Stimulated activated CD8-positive, alpha-beta memory T cell treated with anti-CD3 and anti-CD28 coated beads, Interleukin-7, amount 100 ng/mL, for 48 hours (primary cell): Measurements from ENCODE around the gene FARP1.
"Not testable (repeated sequence)": the region's sequence is repeated elsewhere in the genome, so short reads cannot be mapped to it uniquely, and the experiment has no call there.

Experiments
- DNase-seq, 2 donors: peaks; one replicate each; pipeline ENCODE4 v3.0.0-alpha.2; 2020; ENCODE audit warnings: low read depth in 1 of 2; ENCODE audit errors: extremely low read depth in 1 of 2

Gene FARP1

DNA sequence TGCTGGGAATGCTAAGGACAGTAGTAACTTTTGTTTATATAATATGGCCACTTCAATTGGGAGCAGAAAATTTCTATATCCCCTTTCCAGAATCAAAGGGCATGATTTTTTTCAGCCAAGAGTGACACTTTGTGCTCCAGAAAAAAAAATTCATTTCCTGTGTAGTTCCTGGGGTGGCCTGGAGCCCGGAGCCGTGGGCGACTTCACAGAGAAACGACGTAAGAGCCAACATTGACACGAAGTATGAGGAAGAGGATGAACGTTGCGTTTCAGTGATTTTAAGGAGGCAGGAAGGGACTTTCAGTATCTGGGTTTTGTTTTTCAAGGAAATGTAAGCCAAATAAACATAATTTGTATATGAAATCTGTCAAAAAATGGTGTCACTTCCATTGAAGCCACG lies 246.4 kb downstream of the FARP1 start:
- DNase-seq = no peak

DNA sequence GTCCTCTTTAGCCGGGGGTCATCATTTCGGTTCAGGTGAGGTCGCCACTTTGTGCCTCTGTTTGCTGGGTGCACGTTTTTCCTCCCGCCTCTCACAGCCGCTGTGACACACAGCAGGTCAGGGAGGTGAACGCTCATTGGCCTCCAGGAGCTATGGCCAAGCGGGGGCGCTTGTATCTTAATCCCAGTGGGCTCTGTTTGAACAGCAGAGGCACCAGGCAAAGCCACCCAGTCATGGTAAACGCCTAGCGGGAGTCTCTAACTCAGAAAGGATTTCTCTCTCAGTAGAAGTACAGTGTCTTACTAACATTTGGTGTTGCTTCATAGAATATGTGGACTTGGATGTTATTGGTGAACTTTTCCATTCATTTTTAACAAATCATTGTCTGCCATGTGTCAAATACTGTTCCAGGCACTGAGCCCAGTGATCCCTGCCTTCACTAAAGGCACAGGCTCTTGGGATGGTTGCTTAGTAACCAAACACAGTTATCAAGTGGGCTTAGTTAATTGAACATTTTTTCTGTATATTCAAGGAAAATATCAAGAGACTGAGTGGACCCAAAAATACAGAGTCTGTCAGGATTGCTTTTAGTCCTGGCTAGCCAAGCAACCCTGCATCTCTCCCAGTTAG lies 247.3 kb downstream of the FARP1 start:
- no peak for DNase-seq

- no peak for DNase-seq
Measured at GRCh38 chr13:98393873-98394272, 251.0 kb downstream of the FARP1 start.

GRCh38 chr13:98394820-98395510 lies 252.1 kb downstream of the FARP1 start:
- no peak for DNase-seq

GRCh38 chr13:98396071-98396710 lies 253.3 kb downstream of the FARP1 start:
- no peak for DNase-seq

GRCh38 chr13:98397221-98397620 lies 254.3 kb downstream of the FARP1 start:
- DNase-seq = no peak

DNA sequence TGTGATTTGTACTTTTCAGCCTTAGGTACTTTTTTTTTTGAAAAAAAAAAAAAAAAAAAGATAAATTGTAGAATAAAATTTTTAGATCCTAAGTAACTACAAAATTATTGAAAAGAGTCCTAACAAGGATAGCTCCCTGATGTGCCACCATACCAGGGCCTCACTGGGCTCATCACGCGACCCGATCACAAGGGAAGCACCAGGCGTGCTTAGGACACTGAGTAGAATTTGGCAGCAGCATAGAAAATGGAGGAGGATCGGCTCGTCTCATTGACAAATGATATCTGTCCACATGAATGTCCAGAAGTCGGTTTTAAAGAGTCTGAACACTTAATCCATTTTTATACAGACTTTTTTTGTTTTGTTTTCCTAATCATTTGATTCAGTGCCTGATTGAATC lies 255.0 kb downstream of the FARP1 start:
- no peak for DNase-seq

DNA sequence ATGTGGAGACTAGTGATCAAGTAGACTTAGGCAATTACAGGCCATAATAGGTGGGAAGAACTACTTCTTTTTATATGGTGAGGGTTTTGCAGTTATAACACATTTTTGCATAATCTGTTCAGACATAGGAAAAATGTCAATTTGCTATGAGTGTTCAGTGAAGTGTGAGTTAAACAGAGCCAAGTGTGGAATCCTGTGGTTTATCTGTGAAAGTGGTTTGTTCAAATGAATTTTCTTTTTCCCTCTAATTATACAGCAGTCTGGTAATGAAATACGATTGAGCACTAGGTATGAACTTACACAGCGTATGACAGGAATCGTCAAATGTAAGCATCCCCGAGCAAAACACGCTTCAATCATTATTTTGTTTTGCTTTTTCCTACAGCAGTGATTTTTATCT lies 255.7 kb downstream of the FARP1 start:
- no peak for DNase-seq

GRCh38 chr13:98399756-98400155 lies 256.9 kb downstream of the FARP1 start:
- DNase-seq = no peak

GRCh38 chr13:98401934-98402333 lies 259.0 kb downstream of the FARP1 start:
- no peak for DNase-seq

DNA sequence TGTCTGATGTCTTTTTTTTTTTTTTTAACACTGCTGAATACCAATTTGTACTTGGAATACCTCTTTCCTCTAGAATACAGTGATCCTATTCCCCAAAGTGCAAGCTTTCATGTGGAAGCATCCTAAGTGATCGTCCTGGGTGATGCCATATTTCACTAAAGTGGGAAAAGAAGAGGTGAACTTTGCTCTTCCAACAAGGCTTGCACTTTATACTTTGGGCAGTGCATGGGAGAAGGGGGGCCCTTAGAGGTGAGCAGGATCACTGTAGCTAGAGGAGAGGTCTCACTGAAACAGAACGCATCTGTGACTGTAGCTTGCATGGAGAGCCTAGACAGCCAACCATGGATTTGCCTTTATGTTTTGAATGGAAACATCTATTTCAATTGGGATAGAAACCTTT lies 260.2 kb downstream of the FARP1 start:
- no peak for DNase-seq

DNA sequence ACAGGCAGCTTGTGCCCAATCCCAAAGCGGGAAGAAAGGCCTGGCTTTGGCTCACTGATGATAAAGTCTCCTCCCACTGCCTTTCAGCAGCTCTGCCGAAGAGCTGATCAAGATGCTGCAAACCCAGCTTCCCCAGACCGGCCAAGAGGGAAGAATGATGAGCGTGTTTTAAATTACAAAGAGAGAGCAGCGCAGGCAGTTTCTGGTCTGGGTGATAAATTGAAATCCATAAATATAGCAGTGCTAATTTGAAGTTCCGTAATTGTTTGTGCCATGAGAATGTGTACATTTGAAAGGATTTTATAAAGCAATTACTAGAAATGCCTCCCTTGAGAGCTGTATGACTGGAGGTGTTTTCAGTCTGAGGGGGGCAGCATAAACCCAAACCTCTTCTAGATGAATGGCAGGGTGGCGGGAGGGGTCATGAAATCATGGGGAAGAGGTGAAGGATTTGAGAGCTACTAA lies 262.2 kb downstream of the FARP1 start:
- no peak for DNase-seq

- no peak for DNase-seq
Measured at GRCh38 chr13:98405690-98406344, 262.9 kb downstream of the FARP1 start.

GRCh38 chr13:98406427-98406826 lies 263.5 kb downstream of the FARP1 start:
- no peak for DNase-seq

DNA sequence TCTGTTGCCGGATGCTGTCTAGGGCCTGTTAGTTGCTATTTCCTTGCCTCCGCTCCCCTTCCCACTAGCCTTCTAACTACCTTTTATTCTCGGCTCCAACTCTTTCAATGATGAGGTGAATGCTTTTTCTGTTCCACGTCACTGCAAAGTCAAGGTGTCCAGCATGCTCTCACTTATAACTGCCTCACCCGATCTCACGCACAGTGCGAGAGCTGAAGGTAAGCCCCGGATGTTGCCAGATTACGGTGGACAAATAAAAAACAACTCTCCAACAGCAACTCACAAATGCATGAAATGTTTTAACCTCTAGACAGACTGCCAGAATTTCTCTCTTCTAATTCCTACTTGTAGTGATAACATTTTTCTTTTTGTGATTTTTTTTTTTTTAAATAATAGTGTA lies 264.1 kb downstream of the FARP1 start:
- DNase-seq = no peak

DNA sequence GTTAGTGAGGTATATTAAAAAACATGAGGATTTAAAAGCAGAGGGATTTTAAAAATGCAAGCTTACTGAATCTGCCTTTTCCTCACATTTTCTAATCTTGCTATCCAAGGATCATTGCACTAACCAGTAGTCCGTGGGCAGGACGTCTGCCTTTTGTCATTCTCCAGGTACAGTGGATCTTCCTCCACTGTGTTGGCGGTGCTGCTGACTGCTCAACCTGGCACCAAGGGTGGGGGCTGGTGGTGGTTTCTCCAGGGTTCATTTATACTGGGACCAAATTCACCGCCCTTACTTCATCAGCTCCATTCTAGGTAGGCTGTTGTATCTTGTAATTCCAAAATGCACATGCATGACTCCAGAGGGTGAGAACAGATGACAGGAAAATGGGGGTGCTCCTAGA lies 264.7 kb downstream of the FARP1 start:
- no peak for DNase-seq

- no peak for DNase-seq
Measured at GRCh38 chr13:98409281-98409680, 266.4 kb downstream of the FARP1 start.

DNA sequence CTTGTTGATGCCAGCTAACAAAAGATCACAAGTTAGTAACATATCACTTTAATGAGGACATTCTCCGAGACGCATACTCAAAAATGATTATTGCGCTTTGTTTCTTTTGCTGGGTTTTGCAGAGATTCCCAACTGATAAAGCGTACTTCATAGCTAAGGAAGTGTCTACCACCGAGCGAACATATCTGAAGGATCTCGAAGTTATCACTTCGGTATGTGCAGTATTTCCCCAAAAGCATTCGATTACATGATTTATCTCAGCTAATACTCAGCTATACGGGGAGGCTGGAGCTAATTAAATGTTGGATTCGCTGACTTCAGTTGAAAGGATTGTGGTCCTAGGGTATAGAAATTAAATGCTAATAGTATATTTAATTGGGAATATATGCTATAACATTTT lies 267.7 kb downstream of the FARP1 start:
- no peak for DNase-seq

DNA sequence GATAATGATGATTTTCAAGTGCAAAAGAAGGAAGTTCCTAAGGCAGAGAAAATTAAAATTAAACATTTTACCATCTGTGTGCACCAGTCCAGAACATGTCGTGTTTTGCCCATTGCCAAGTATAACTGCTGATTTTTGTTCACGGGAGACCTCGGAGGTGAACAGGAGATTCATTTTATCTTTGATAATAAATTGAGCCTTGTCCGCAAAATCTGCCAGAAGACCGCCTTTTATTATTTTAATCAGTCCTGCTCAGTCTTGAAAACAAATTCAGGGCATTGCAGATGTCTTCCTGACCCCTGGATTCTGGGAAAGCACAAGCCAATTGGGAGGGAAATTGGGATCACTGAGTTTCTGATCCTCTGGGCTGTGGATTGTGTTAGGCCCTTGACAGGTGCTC lies 268.1 kb downstream of the FARP1 start:
- no peak for DNase-seq

DNA sequence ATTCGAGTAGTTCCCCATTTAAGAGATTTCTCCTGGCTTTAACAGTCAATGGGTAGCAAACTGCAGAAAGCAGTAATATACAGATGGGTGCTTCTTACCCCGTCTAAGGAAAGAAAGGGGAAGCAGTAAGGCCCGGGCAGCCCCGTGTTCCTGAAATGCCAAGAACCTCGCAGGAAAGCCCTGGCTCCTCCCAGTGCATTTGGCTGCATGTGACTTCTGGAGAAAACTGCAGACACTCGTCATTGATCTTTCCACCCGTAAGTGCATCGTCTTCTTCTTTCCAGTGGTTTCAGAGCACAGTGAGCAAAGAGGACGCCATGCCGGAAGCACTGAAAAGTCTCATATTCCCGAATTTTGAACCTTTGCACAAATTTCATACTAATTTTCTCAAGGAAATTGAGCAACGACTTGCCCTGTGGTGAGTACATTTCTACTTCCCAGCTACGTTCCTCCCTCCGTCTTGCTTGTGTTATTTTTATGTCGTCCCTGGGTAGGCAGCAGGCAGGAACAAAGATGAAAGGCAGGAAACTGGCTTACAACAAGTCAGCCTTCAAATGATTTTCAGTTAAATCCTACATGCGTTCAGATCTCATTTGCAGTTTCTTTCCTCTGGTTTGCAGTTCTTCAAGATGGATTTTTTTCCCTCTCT lies 268.8 kb downstream of the FARP1 start:
- DNase-seq = no peak

DNA sequence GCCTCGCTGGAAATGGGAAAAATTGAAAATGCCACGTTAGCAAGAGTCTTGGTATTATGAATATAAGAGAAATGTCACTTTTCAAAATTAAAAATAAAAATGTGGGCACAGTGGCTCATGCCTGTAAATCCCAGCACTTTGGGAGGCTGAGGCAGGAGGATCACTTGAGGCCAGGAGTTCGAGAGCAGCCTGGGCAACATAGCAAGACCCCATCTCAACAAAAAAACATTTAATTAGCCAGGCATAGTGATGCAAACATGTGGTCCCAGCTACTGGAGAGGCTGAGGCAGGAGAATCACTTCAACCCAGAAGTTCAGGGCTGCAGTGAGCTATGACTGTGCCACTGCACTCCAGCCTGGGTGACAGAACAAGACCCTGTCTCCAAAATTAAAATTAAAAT lies 270.4 kb downstream of the FARP1 start:
- not testable (repeated sequence) for DNase-seq
